ENCODE results near the gene FBXL7. TPM values are rescaled to one million over a fixed set of nuclear protein-coding genes. Genes with fewer than 3 reads are reported as not detected.

The FBXL7 gene
- polyA plus RNA-seq, 1 donor from 2014 or later: 0.24 TPM

- no peaks in the 10 kb centered on the region for H3K27me3 ChIP-seq (ENCODE audit: insufficient read depth, low read depth, low read length)
- no peaks in the 10 kb centered on the region for H3K9me2 ChIP-seq (ENCODE audit: insufficient read depth, low read length)
- H3K27ac ChIP-seq (ENCODE audit: low read length): no peak overlapping the region
- H3K9me3 ChIP-seq (ENCODE audit: low read length): no peaks in the 10 kb centered on the region
- no peak overlapping the region for H3K9ac ChIP-seq (ENCODE audit: low read length)
- no peak overlapping the region for H2AFZ ChIP-seq (ENCODE audit: low read depth, low read length)
- TF ChIP-seq EZH2 (IDR thresholded peaks at IDR 0.05; ENCODE audit: borderline replicate concordance, insufficient read depth, low read length, poor library complexity, severe bottlenecking) (no peak), EP300 (conservative IDR thresholded peaks at IDR 0.05; ENCODE audit: poor library complexity, severe bottlenecking) (no peak), POLR2AphosphoS5 (IDR thresholded peaks at IDR 0.05) (no peak), REST (IDR thresholded peaks at IDR 0.05; ENCODE audit: borderline replicate concordance) (no peak), TAF1 (IDR thresholded peaks at IDR 0.05; ENCODE audit: low read depth) (no peak), SMC3 (conservative IDR thresholded peaks at IDR 0.05; ENCODE audit: poor library complexity) (no peak), RAD21 (conservative IDR thresholded peaks at IDR 0.05) (no peak), CTCF (IDR thresholded peaks at IDR 0.05; ENCODE audit: poor library complexity, severe bottlenecking) (no peak), MXI1 (conservative IDR thresholded peaks at IDR 0.05; ENCODE audit: poor library complexity, severe bottlenecking) (no peak)
- H3K79me2 ChIP-seq (replicated peaks; ENCODE audit: insufficient read depth, low read length): no peaks in the 10 kb centered on the region
- no peak overlapping the region for H3K4me2 ChIP-seq (ENCODE audit: low read length)
- no peak overlapping the region for H3K4me3 ChIP-seq (ENCODE audit: low read length)
- H3K36me3 ChIP-seq (ENCODE audit: insufficient read depth, low read length): no peaks in the 10 kb centered on the region
- H3F3A ChIP-seq (ENCODE audit: insufficient read depth, low read length, poor library complexity, severe bottlenecking): no peaks in the 10 kb centered on the region
- H4K20me1 ChIP-seq (ENCODE audit: insufficient read depth): no peaks in the 10 kb centered on the region
Measured at GRCh38 chr5:15887093-15887492, 387.1 kb downstream of the FBXL7 start.

- H3F3A ChIP-seq (ENCODE audit: insufficient read depth, low read length, poor library complexity, severe bottlenecking): no peaks in the 10 kb centered on the region
- no peaks in the 10 kb centered on the region for H3K36me3 ChIP-seq (ENCODE audit: insufficient read depth, low read length)
- no peaks in the 10 kb centered on the region for H3K27me3 ChIP-seq (ENCODE audit: insufficient read depth, low read depth, low read length)
- TF ChIP-seq RAD21 (conservative IDR thresholded peaks at IDR 0.05): no peak
- TF ChIP-seq CTCF (IDR thresholded peaks at IDR 0.05; ENCODE audit: poor library complexity, severe bottlenecking): no peak
- TF ChIP-seq TAF1 (IDR thresholded peaks at IDR 0.05; ENCODE audit: low read depth): no peak
- H3K27ac ChIP-seq (ENCODE audit: low read length): no peak overlapping the region
- H3K9me2 ChIP-seq (ENCODE audit: insufficient read depth, low read length): no peaks in the 10 kb centered on the region
- H3K79me2 ChIP-seq (replicated peaks; ENCODE audit: insufficient read depth, low read length): no peaks in the 10 kb centered on the region
- no peaks in the 10 kb centered on the region for H3K9me3 ChIP-seq (ENCODE audit: low read length)
- no peak overlapping the region for H2AFZ ChIP-seq (ENCODE audit: low read depth, low read length)
- no peak overlapping the region for H3K9ac ChIP-seq (ENCODE audit: low read length)
- H3K4me2 ChIP-seq (ENCODE audit: low read length): no peak overlapping the region
- no peaks in the 10 kb centered on the region for H4K20me1 ChIP-seq (ENCODE audit: insufficient read depth)
- H3K4me3 ChIP-seq (ENCODE audit: low read length): no peak overlapping the region
Measured at GRCh38 chr5:15889001-15889400, 389.0 kb downstream of the FBXL7 start.
